A549 treated with GW870086 at 1 μM for 4 hours (cell line): ENCODE measurements around the gene SLITRK1. TPM values are rescaled to one million over a fixed set of nuclear protein-coding genes. Genes with fewer than 3 reads are reported as not detected.

Experiments
- total RNA-seq: library from RNA; stranded (reverse); fragments of 200-300 nt; extraction: Qiagen RNA extraction; gene quantifications from 5 replicates; pipeline ENCODE4 v1.2.3, GENCODE V29; 2022; ENCODE audit warnings: low read depth

Gene SLITRK1
- total RNA-seq = not detected in 5 replicates

GRCh38 chr13:83881917-83882605 lies at the start of gene SLITRK1:
TSS of gene SLITRK1 (minus strand) at chr13:83882474. CDS start at chr13:83881507, 967 bp downstream.

